ENCODE measurements around the gene DIS3L.

DNA sequence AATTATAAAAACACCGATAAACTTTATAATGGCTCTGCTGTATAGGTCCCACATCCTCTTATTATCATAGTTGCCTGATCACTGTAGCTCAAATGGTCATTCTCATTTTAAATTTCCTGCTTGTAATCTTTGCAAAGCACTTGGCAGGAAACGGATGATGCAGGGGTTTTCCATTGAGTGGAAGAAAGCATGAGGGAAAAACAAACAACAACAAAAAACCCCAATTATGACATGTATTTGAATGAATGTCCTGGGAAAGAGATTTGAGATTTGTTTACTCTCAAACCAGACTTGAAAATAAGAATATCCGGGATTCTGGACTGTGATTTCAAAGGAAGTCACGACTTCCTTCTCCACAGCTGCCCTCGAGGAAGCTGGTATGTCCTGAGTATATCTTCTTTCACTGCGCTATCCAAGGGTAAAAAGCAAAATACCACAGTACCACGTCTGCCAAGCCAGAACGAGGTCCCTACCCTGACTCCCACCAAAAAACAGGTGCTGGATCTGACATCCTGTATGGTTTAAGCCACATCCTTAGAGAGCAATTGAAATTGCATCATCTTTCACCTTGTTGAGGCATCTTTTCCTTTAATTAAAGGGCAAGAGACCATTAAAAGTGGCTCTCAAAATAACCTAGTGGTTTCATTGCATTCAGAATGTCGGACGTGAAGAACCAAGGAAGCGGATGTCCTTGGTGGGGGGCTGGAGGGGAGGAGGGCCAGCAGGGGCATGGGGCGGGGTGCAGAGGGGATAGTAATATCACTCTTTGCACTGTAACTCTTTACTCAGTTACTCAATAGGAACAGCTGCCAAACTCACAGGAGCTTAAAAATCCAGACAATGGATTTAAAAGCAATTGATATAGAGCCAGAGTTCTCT is 76.6 kb downstream of the DIS3L start:
- TF ChIP-seq, protein P1, sequence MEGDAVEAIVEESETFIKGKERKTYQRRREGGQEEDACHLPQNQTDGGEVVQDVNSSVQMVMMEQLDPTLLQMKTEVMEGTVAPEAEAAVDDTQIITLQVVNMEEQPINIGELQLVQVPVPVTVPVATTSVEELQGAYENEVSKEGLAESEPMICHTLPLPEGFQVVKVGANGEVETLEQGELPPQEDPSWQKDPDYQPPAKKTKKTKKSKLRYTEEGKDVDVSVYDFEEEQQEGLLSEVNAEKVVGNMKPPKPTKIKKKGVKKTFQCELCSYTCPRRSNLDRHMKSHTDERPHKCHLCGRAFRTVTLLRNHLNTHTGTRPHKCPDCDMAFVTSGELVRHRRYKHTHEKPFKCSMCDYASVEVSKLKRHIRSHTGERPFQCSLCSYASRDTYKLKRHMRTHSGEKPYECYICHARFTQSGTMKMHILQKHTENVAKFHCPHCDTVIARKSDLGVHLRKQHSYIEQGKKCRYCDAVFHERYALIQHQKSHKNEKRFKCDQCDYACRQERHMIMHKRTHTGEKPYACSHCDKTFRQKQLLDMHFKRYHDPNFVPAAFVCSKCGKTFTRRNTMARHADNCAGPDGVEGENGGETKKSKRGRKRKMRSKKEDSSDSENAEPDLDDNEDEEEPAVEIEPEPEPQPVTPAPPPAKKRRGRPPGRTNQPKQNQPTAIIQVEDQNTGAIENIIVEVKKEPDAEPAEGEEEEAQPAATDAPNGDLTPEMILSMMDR (IDR thresholded peaks at IDR 0.05), result no peak
- TF ChIP-seq POLR2AphosphoS5 (IDR thresholded peaks at IDR 0.05; ENCODE audit: low read depth, low read length), result no peak
- TF ChIP-seq SIN3A (IDR thresholded peaks at IDR 0.05; ENCODE audit: borderline replicate concordance, insufficient read depth, low read depth, low read length), result no peak
- TF ChIP-seq TCF7L2 (IDR thresholded peaks at IDR 0.05; ENCODE audit: low read depth, low read length), result peak; percentile 54

Data from Panc1 (cell line).